GM23338 (cell line): Measurements from ENCODE around the gene UGT1A3. TPM values are rescaled to one million over a fixed set of nuclear protein-coding genes. Genes with fewer than 3 reads are reported as not detected.

Source experiments
- ATAC-seq: fragments of 200-7000 bp; cut with Tn5 transposase; 3 replicates; pipeline ENCODE4 v1.9.1; 2020
- DNase-seq: peaks from one replicate; pipeline ENCODE4 v3.0.0-alpha.2; 2015; ENCODE audit warnings: low spot score
- H2AFZ ChIP-seq: fragments of 200-600 bp; sonication (generic); 2 replicates; pipeline ENCODE4 v1.8.0; 2016; ENCODE audit warnings: antibody characterized with exemption, mild to moderate bottlenecking, moderate library complexity
- H3F3A ChIP-seq: fragments of 200-600 bp; sonication (generic); replicated peaks from 2 replicates; pipeline ENCODE4 v1.8.0; 2017; ENCODE audit warnings: antibody characterized with exemption, mixed run types, low read depth
- H3K27ac ChIP-seq: fragments of 200-600 bp; sonication (generic); 2 replicates; pipeline ENCODE4 v1.6.1; 2016; ENCODE audit warnings: low read depth
- H3K27me3 ChIP-seq: fragments of 200-600 bp; sonication (generic); 2 replicates; pipeline ENCODE4 v1.8.0; 2016; ENCODE audit warnings: mild to moderate bottlenecking, mixed run types, moderate library complexity; ENCODE audit not compliant: insufficient read depth
- H3K36me3 ChIP-seq: fragments of 200-600 bp; sonication (generic); 2 replicates; pipeline ENCODE4 v1.8.0; 2016; ENCODE audit warnings: mild to moderate bottlenecking; ENCODE audit not compliant: insufficient read depth
- H3K4me1 ChIP-seq: fragments of 200-600 bp; sonication (generic); 2 replicates; pipeline ENCODE4 v1.8.0; 2016; ENCODE audit warnings: mild to moderate bottlenecking, moderate library complexity; ENCODE audit not compliant: insufficient read depth
- H3K4me2 ChIP-seq: fragments of 200-600 bp; sonication (generic); 2 replicates; pipeline ENCODE4 v1.7.1; 2017; ENCODE audit warnings: mixed run types
- H3K4me3 ChIP-seq: fragments of 200-600 bp; sonication (generic); 2 replicates; pipeline ENCODE4 v1.6.1; 2016; ENCODE audit warnings: mixed run types
- H3K79me2 ChIP-seq: fragments of 200-600 bp; sonication (generic); replicated peaks from 2 replicates; pipeline ENCODE4 v1.8.0; 2017; ENCODE audit warnings: mild to moderate bottlenecking; ENCODE audit not compliant: insufficient read depth
- H3K9me2 ChIP-seq: fragments of 200-600 bp; sonication (generic); 2 replicates; pipeline ENCODE4 v1.8.0; 2017; ENCODE audit not compliant: insufficient read depth
- H4K20me1 ChIP-seq: fragments of 200-600 bp; sonication (generic); replicated peaks from 2 replicates; pipeline ENCODE4 v1.8.0; 2017; ENCODE audit warnings: mild to moderate bottlenecking; ENCODE audit not compliant: insufficient read depth
- H3K27ac Mint-ChIP-seq: 2 replicates; pipeline ENCODE4 v1.8.0; 2020; ENCODE audit warnings: inconsistent platforms, mild to moderate bottlenecking, moderate library complexity, mixed read lengths
- H3K27me3 Mint-ChIP-seq: 3 replicates; pipeline ENCODE4 v1.8.0; 2022; ENCODE audit warnings: low read depth, mild to moderate bottlenecking, moderate library complexity, mixed read lengths, inconsistent platforms; ENCODE audit not compliant: insufficient read depth, poor library complexity
- H3K36me3 Mint-ChIP-seq: 3 replicates; pipeline ENCODE4 v1.8.0; 2021; ENCODE audit warnings: low read depth, mild to moderate bottlenecking, inconsistent platforms, moderate library complexity, mixed read lengths
- H3K4me1 Mint-ChIP-seq: 3 replicates; pipeline ENCODE4 v1.8.0; 2020; ENCODE audit warnings: mild to moderate bottlenecking, inconsistent platforms, mixed read lengths
- H3K4me3 Mint-ChIP-seq: 3 replicates; pipeline ENCODE4 v1.8.0; 2021; ENCODE audit warnings: moderate library complexity, mild to moderate bottlenecking, inconsistent platforms, mixed read lengths
- H3K9me3 Mint-ChIP-seq: 3 replicates; pipeline ENCODE4 v1.8.0; 2020; ENCODE audit warnings: moderate library complexity, mild to moderate bottlenecking, inconsistent platforms, mixed read lengths
- CREB1 ChIP-seq: fragments of 250-450 bp; sonication (Bioruptor Pico); IDR thresholded peaks from 2 replicates; pipeline ENCODE4 v1.5.0; 2020; ENCODE audit warnings: low read depth, mild to moderate bottlenecking, moderate library complexity
- EZH2 ChIP-seq: fragments of 200-600 bp; sonication (generic); IDR thresholded peaks from one replicate; pipeline ENCODE4 v1.8.0; 2017; ENCODE audit warnings: antibody characterized with exemption, mild to moderate bottlenecking, low read depth; ENCODE audit not compliant: unreplicated experiment
- EZH2phosphoT487 ChIP-seq: fragments of 200-600 bp; sonication (generic); IDR thresholded peaks from one replicate; pipeline ENCODE4 v1.8.1; 2018; ENCODE audit warnings: antibody characterized with exemption; ENCODE audit not compliant: unreplicated experiment
- NANOG ChIP-seq: IDR thresholded peaks from 2 replicates; pipeline ENCODE4 v1.6.1; 2016; ENCODE audit warnings: antibody characterized with exemption, borderline replicate concordance
- REST ChIP-seq: IDR thresholded peaks from one replicate; pipeline ENCODE4 v1.6.1; 2018; ENCODE audit warnings: antibody characterized with exemption; ENCODE audit not compliant: unreplicated experiment
- polyA plus RNA-seq: library from polyadenylated mRNA; unstranded; fragments of >200 nt; fragmentation: Nextera tagmentation; extraction: Ambion mirVana; gene quantifications from 2 replicates; pipeline ENCODE4 v1.2.1, GENCODE V29; 2016
- total RNA-seq: library from RNA; depleted of rRNA; stranded (reverse); fragments of >200 nt; shearing (Covaris generic); gene quantifications from 2 replicates; pipeline ENCODE4 v1.2.3, GENCODE V29; 2014

UGT1A3 gene
- total and polyA plus RNA-seq, 2 experiments from 2014 or later: not detected

- no peak for TF ChIP-seq REST
Measured at GRCh38 chr2:233815861-233816260, 87.0 kb downstream of the UGT1A3 start (continued).

- Histone ChIP-seq H3K27ac (no peak overlapping the region), H3K4me1 (no peaks in the 10 kb centered on the region), H3K36me3 (no peaks in the 10 kb centered on the region), H3K9me2 (peaks cover 6% of the 10 kb centered on the region), H3K4me2 (no peak overlapping the region), H3F3A (no peaks in the 10 kb centered on the region), H3K4me3 (no peak overlapping the region), H3K27me3 (no peaks in the 10 kb centered on the region), H2AFZ (no peak overlapping the region), H3K79me2 (no peaks in the 10 kb centered on the region), H4K20me1 (no peaks in the 10 kb centered on the region)
- no peak for DNase-seq
- Mint-ChIP-seq H3K4me3 (no peak overlapping the region), H3K27ac (no peak overlapping the region), H3K27me3 (peaks cover 12% of the 10 kb centered on the region), H3K36me3 (no peaks in the 10 kb centered on the region), H3K9me3 (no peaks in the 10 kb centered on the region), H3K4me1 (no peaks in the 10 kb centered on the region; the same call in 2 of the 3 replicates)
- TF ChIP-seq REST (no peak), NANOG (no peak), EZH2phosphoT487 (no peak), CREB1 (CRISPR knock-in tag) (no peak), EZH2 (no peak)
- ATAC-seq: no peak
Measured at GRCh38 chr2:233816334-233816733, 87.5 kb downstream of the UGT1A3 start.

- Mint-ChIP-seq H3K9me3 (no peaks in the 10 kb centered on the region), H3K36me3 (no peaks in the 10 kb centered on the region), H3K27me3 (peaks cover 11% of the 10 kb centered on the region), H3K4me3 (no peak overlapping the region), H3K4me1 (no peaks in the 10 kb centered on the region; the same call in 2 of the 3 replicates), H3K27ac (no peak overlapping the region)
- Histone ChIP-seq H3K4me1 (no peaks in the 10 kb centered on the region), H3K27me3 (no peaks in the 10 kb centered on the region), H3K4me3 (no peak overlapping the region), H3K79me2 (no peaks in the 10 kb centered on the region), H4K20me1 (no peaks in the 10 kb centered on the region), H3F3A (no peaks in the 10 kb centered on the region), H3K4me2 (no peak overlapping the region), H3K27ac (no peak overlapping the region), H3K9me2 (peaks cover 6% of the 10 kb centered on the region), H3K36me3 (no peaks in the 10 kb centered on the region), H2AFZ (no peak overlapping the region)
- no peak for ATAC-seq
- no peak for TF ChIP-seq EZH2
- no peak for TF ChIP-seq EZH2phosphoT487
- no peak for TF ChIP-seq REST
- no peak for DNase-seq
Measured at GRCh38 chr2:233816771-233817170, 87.9 kb downstream of the UGT1A3 start.
